Measurements from ENCODE around the gene ATF7. TPM values are rescaled to one million over a fixed set of nuclear protein-coding genes. Genes with fewer than 3 reads are reported as not detected.

The ATF7 gene
- total and polyA plus RNA-seq, 10 donors = 6.5 to 52.8 (median 35.4) TPM

DNA sequence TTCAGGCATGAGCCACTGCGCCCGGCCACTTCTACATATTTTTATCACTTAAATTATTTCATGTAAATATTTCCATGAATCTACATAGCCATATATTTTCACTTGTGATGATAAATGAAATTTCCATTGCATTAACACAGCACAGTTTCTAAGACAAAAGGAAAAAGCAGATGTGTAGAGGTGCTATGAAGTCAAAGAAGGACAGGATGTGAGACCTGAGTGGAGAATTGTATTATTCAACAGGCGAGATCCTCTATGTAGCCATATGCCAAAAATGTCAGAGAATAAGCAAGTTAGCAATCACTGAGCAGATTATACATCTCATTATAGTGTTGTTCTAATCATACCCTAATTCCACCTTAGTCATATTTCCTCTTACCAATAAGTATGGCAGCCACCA, 38.1 kb downstream of the ATF7 start:
- DNase-seq = no peak
- Histone ChIP-seq H3K27ac (no peak overlapping the region), H3K27me3 (replicated peaks in 1 of 7) (no peaks in the 10 kb centered on the region), H3K36me3 (peaks cover 0 to 11% (median 0%) of the 10 kb centered on the region in 6 donors), H3K4me3 (no peak overlapping the region), H3K9me3 (no peaks in the 10 kb centered on the region), H3K4me1 (peaks cover 2 to 51% (median 28%) of the 10 kb centered on the region in 6 donors)
- intact Hi-C loops (cut with DNase I; ENCODE audit: low total_unique reads) = no loop called here
- 94 to 99% (median 96%) methylated on average over 3 of the region's 3 CpGs for WGBS, 5 donors
- TF ChIP-seq CTCF (IDR thresholded peaks at IDR 0.05 in 8 of 11, conservative IDR thresholded peaks at IDR 0.05 in 3 of 11) (no peak), POLR2AphosphoS5 (IDR thresholded peaks at IDR 0.05) (no peak), POLR2A (IDR thresholded peaks at IDR 0.05) (no peak)

GRCh38 chr12:53586745-53587144, 39.4 kb downstream of the ATF7 start:
- DNase-seq = no peak
- intact Hi-C loops (cut with DNase I; ENCODE audit: low total_unique reads) = no loop called here
- Histone ChIP-seq H3K4me1 (peaks cover 2 to 43% (median 25%) of the 10 kb centered on the region in 6 donors), H3K27ac (no peak overlapping the region), H3K9me3 (no peaks in the 10 kb centered on the region), H3K36me3 (peaks cover 0 to 15% (median 0%) of the 10 kb centered on the region in 6 donors), H3K27me3 (replicated peaks in 1 of 7) (no peaks in the 10 kb centered on the region), H3K4me3 (no peak overlapping the region)
- TF ChIP-seq POLR2A (IDR thresholded peaks at IDR 0.05) = no peak
- TF ChIP-seq CTCF (IDR thresholded peaks at IDR 0.05 in 8 of 11, conservative IDR thresholded peaks at IDR 0.05 in 3 of 11) = no peak
- TF ChIP-seq POLR2AphosphoS5 (IDR thresholded peaks at IDR 0.05) = no peak
- WGBS, 5 donors = 83 to 91% (median 90%) methylated on average over 8 of the region's 8 CpGs

GRCh38 chr12:53585448-53586125, 40.6 kb downstream of the ATF7 start:
- DNase-seq = no peak
- H3K4me1 ChIP-seq = peaks cover 0 to 31% (median 15%) of the 10 kb centered on the region in 6 donors
- H3K27me3 ChIP-seq (replicated peaks in 1 of 7) = no peaks in the 10 kb centered on the region
- TF ChIP-seq POLR2AphosphoS5 (IDR thresholded peaks at IDR 0.05) = no peak
- H3K4me3 ChIP-seq = no peak overlapping the region
- no peaks in the 10 kb centered on the region for H3K9me3 ChIP-seq
- intact Hi-C loops (cut with DNase I; ENCODE audit: low total_unique reads) = no loop called here
- 66 to 78% (median 76%) methylated on average over 2 of the region's 2 CpGs for WGBS, 5 donors
- peak overlapping the region in 4 of 8 donors; percentile 8 to 16 (median 12) for H3K27ac ChIP-seq
- peaks cover 0 to 15% (median 0%) of the 10 kb centered on the region in 6 donors for H3K36me3 ChIP-seq

- intact Hi-C loops (cut with DNase I; ENCODE audit: low total_unique reads) = no loop called here
- TF ChIP-seq POLR2A (IDR thresholded peaks at IDR 0.05) = no peak
- TF ChIP-seq CTCF (IDR thresholded peaks at IDR 0.05 in 8 of 11, conservative IDR thresholded peaks at IDR 0.05 in 3 of 11) = no peak
- TF ChIP-seq POLR2AphosphoS5 (IDR thresholded peaks at IDR 0.05) = no peak
- peak overlapping the region in 4 of 8 donors; percentile 12 to 62 (median 30) for H3K27ac ChIP-seq
- whole genome bisulfite sequencing, 5 donors = 66 to 79% (median 70%) methylated on average over 5 of the region's 5 CpGs
- H3K4me1 ChIP-seq = peaks cover 0 to 41% (median 14%) of the 10 kb centered on the region in 6 donors
- peaks cover 0 to 43% (median 0%) of the 10 kb centered on the region in 6 donors for H3K36me3 ChIP-seq
- H3K27me3 ChIP-seq (replicated peaks in 1 of 7) = no peaks in the 10 kb centered on the region
- DNase-seq = no peak
- H3K4me3 ChIP-seq = no peak overlapping the region
- no peaks in the 10 kb centered on the region for H3K9me3 ChIP-seq
These were observed 46.6 kb downstream of the ATF7 start for GRCh38 chr12:53579545-53579955.

Measured in spleen (tissue), 11 donors.